Fibroblast of skin of right quadriceps (primary cell): Measurements from ENCODE around the gene PLCB1.
"Not testable (repeated sequence)": the region's sequence is repeated elsewhere in the genome, so short reads cannot be mapped to it uniquely, and the experiment has no call there.

Experiments
- DNase-seq: peaks from one replicate; pipeline ENCODE4 v3.0.0-alpha.2; 2013

The PLCB1 gene

DNA sequence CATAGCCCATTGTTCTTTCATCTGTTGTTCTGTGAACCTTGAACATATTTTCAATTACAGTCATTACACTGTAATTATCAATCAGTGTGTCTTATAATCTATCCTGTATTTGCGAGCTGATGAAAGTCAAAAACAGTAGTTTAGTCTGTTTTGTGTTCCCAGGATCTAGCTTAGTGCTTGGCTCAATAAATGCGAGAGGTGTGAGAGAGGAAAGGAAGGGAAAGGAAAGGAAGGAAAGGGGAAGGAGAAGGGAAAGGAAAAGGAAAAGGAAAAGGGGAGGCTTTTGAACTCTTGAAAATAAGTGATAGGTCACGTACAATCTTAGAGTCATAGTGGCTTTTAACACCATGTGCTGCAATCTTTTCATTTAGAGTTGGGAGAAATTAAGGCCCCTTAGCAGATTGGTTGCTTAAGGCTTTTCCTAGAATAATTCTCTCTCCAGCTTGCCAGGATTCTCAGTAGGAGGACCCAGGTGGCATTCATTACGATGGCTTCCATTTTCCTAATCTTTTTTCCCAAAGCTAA, 503.0 kb downstream of the PLCB1 start:
- DNase-seq = no peak

- DNase-seq = no peak
Observed at GRCh38 chr20:8635837-8636236, 503.8 kb downstream of the PLCB1 start.

DNA sequence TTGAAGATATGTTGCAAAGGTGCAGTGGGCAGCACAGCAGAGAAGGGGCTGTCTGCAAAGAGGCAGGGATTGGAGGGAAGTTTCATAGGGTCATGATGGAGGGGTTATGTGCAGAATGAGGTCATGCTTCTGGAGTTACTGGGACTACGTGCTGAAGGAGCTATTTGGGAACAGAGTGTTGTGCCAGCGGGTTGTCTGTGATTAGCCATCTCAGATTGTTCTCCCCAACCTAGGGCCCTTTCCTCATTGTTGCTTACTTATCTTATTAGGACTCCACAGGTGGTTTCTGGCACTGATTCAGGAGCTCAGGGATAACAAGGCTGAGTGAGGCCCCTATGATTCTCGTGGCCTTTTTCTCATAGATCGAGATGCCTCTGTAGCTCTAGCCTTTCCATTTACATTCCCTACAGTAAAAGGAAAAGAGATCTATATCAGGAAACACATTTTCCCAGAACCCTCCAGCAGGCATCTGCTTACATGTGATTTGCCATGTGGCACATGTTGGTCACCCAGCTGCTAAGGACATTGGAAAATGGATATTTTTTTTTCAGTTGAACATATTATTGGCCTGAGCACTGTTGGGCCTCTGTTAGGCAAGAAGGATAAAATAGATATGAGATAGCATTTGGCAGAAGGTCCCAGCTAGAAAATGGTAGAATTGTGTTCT, 507.2 kb downstream of the PLCB1 start:
- no peak for DNase-seq

DNA sequence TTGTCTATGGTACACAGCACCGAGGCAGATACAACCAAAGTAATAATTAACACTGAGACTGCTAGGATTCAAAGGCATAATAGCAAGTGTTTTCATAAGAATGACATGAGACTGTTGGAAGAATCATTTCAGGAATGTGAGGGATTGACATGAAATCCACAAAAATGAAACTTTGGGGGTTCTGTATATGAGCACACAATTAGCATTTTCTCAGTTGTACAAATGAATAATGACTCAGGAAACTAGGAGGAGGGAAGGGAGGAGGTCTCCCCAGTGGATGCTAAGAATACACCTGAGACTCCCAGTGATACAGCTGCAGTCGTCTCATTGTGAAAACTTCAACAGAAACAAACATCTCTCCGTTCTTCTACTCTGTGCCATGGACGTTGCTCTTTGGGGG, 508.4 kb downstream of the PLCB1 start:
- peak; percentile 29 for DNase-seq

DNA sequence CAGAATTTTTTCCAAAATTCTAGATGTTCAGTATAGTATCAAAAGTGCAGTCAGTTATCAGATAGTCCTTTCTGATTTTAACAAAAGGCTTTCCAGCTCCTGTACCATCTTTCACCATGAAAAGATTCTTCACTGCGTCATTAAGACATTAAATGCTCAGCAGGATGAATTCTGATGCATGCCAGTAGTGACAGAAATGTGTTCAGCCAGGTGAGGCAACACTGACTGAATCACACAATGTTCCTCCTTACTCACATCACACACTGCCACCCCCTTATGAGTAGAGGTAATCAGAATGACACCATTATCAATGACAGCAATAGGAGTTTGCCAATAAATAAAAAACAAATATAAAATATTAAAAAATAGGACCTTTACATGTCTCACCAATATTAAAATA, 510.2 kb downstream of the PLCB1 start:
- no peak for DNase-seq

- DNase-seq = not testable (repeated sequence)
Observed at GRCh38 chr20:8644468-8644867, 512.4 kb downstream of the PLCB1 start.

DNA sequence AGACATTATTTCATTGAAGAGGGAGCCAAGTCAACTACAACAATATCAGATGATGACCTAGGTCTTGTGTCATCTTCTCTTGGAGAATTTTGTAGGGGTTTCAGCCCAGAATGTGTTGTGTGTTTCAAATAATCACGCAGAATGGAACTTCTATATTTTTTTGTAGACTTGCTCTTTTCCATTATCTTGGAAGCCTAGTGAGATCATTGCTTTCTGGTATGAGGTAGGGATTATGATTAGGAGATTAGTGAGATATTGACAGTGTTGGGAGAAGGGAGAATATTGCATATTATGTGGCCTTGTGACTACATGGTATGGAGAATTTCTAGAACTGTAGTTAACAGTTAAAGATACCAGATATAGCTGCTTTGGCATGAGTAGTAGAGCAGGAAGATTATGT, 513.3 kb downstream of the PLCB1 start:
- no peak for DNase-seq

DNA sequence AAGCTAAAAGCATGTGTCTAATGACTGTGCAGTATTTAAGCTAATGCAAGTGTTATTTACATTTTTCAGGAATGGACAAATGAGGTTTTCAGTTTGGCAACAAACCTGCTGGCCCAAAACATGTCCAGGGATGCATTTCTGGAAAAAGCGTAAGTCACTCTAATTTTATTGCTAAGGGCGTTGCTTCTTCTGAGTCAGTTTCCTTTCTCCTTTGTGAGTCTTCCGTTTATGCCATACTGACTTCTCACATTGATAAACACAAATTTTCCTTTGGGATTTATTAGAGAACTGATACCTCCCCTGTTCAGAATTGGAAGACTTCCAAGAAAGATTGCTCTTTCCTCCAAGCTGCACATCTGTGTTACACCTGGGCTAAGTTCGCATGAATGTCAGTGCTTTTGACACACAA, 514.0 kb downstream of the PLCB1 start:
- peak; percentile 87 for DNase-seq

GRCh38 chr20:8646716-8647115, 514.6 kb downstream of the PLCB1 start:
- peak; percentile 92 for DNase-seq

DNA sequence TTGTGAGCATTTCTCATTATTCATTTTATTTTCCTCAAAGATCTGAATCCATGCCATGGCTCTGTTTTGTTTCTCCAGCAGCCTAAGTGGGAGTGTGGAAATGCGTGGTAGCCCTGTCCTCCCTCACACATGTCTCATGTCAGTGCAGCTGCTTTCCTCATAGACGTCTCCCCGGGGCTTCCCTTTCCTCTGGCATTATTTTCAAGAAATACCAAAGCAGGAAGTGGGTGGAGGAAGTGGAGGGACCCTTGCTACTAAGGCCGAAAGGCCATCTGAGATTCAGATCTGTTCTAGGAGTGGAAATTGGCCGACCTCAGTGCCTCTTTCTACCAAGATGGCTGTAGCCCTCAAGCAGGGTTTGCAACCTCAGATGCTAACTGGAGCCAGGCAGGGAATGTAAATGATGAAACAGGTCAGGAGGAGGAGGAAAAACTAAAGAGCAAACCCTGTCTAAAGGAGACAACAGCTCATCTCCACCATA, 515.9 kb downstream of the PLCB1 start:
- no peak for DNase-seq

DNA sequence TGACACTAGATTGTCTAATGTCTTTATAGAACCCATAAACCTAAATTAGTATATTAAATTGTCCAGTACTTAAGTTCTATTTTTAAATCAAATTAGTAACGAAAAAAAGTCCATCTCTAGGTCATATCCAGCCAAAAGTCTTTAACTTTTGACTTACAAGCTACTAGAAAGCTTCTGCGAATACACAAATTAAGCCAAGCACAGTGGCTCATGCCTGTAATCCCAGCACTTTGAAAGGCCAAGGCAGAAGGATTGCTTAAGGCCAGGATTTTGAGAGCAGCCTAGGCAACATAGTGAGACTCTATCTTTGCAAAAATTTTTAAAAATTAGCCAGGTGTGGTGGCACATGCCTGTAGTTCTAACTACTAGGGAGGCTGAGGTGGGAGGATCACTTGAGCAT, 516.4 kb downstream of the PLCB1 start:
- DNase-seq = no peak

- peak; percentile 54 for DNase-seq
Observed at GRCh38 chr20:8652396-8652795, 520.3 kb downstream of the PLCB1 start.

GRCh38 chr20:8654486-8654885, 522.4 kb downstream of the PLCB1 start:
- DNase-seq = no peak

GRCh38 chr20:8656335-8656734, 524.3 kb downstream of the PLCB1 start:
- DNase-seq = peak; percentile 19

DNA sequence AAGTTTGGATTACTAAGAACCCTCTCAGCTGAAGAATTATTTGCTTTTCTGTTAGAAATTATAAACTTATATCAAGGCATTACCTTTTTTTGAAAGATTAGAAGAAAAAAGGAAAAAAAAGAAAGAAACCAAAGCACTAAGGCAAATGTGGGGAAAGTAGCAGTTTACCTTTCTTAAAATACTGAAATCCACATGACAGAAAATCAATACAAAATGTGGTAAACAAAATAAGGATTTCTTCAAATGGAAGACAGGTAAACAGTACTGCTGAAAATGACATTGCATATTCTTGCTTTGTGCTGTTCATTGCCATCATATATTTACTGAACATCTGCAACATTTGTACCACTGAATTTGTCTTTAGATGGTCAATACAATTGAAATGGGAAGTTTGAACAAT, 525.6 kb downstream of the PLCB1 start:
- no peak for DNase-seq

DNA sequence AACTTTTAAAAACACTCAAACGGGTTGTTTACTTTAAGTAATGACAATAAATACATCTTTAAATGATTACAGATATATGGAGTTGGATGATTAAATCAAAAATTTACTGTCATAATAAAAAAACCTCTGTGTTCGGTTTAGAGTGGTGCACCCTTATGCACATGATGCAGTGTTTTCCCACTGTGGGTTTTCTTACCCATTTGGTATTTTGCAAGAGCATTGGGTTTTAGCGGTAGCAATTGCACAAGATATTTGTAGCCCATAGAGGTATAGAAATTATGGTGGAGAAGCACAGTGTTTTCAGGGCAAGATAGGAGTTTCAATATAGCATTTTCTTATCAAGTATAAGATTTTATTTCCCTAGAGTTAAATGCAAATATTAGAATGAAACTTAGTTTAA, 526.0 kb downstream of the PLCB1 start:
- no peak for DNase-seq

GRCh38 chr20:8661229-8661952, 529.3 kb downstream of the PLCB1 start:
- DNase-seq = no peak

- no peak for DNase-seq
Observed at GRCh38 chr20:8662433-8662954, 530.4 kb downstream of the PLCB1 start.

GRCh38 chr20:8663424-8663823, 531.4 kb downstream of the PLCB1 start:
- no peak for DNase-seq

GRCh38 chr20:8664778-8665177, 532.7 kb downstream of the PLCB1 start:
- DNase-seq = no peak

DNA sequence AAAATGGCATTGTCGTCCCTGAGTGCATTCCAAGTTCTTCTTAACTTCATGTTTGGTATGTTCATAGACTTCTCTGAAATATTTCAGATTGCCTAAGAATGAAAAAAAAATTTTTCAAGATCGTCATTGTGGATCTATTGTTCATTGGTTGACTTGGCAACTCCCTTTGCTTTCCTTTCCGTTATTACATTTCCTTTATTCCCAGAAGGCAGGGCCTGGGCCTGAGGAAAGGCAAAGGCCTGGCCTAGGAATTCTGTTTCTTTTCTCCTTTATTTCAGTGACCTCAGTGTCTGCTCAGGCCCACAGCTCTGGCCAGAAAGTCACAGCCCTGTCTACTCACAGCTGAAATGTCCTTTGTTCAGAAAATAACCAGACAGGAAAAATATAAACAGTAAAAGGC, 535.2 kb downstream of the PLCB1 start:
- DNase-seq = no peak

- no peak for DNase-seq
Observed at GRCh38 chr20:8670207-8670892, 538.3 kb downstream of the PLCB1 start.

- peak; percentile 82 for DNase-seq
Observed at GRCh38 chr20:8670893-8671215, 538.8 kb downstream of the PLCB1 start.
